CD4-positive, alpha-beta memory T cell (primary cell): ENCODE data around the gene MTR. TPM values are rescaled to one million over a fixed set of nuclear protein-coding genes. Genes with fewer than 3 reads are reported as not detected.

Experiments used
- CTCF ChIA-PET: fragments of 350-600 bp; sonication (Branson Sonifier 250); formaldehyde crosslinking; loops from one replicate; lab custom pipeline; 2021; ENCODE audit warnings: inconsistent platforms; ENCODE audit not compliant: partially characterized antibody; lab: Charles Lee
- POLR2A ChIA-PET: fragments of 350-600 bp; sonication (Branson Sonifier 250); formaldehyde crosslinking; loops from one replicate; lab custom pipeline; 2021; ENCODE audit not compliant: partially characterized antibody; lab: Charles Lee
- DNase-seq, 5 donors: peaks; one replicate each; pipeline versions ENCODE4 v3.0.0 to v3.0.0-alpha.2; 2020 to 2022; ENCODE audit warnings: mixed read lengths in 1 of 5
- H3K27ac ChIP-seq: one replicate; pipeline ENCODE4 v1.7.0; 2013; ENCODE audit warnings: low read depth, low read length
- H3K27me3 ChIP-seq: 2 replicates; pipeline ENCODE4 v1.7.0; 2013; ENCODE audit warnings: mild to moderate bottlenecking, low read length, moderate library complexity; ENCODE audit not compliant: insufficient read depth
- H3K36me3 ChIP-seq: 2 replicates; pipeline ENCODE4 v1.7.0; 2013; ENCODE audit warnings: mild to moderate bottlenecking, low read length, moderate library complexity; ENCODE audit not compliant: insufficient read depth
- H3K4me1 ChIP-seq: 2 replicates; pipeline ENCODE4 v1.7.0; 2013; ENCODE audit warnings: mild to moderate bottlenecking, low read length, moderate library complexity; ENCODE audit not compliant: insufficient read depth
- H3K4me3 ChIP-seq, 2 donors: one replicate each; pipeline ENCODE4 v1.7.0; 2013; ENCODE audit warnings: low read length in 2 of 2, mild to moderate bottlenecking in 1 of 2
- H3K9me3 ChIP-seq, 2 donors: one replicate each; pipeline ENCODE4 v1.7.0; 2013; ENCODE audit warnings: low read length in 2 of 2, control low read depth in 1 of 2; ENCODE audit not compliant: control insufficient read depth in 1 of 2
- H3K27ac Mint-ChIP-seq, 7 donors: one replicate each; pipeline ENCODE4 v1.8.0; 2020 to 2021; ENCODE audit warnings: mixed read lengths in 7 of 7, mild to moderate bottlenecking in 6 of 7, inconsistent platforms in 3 of 7, moderate library complexity in 3 of 7
- H3K27me3 Mint-ChIP-seq, 2 donors: one replicate each; pipeline ENCODE4 v1.8.0; 2020 to 2021; ENCODE audit warnings: mixed read lengths in 2 of 2
- H3K36me3 Mint-ChIP-seq, 2 donors: one replicate each; pipeline ENCODE4 v1.8.0; 2020 to 2021; ENCODE audit warnings: mixed read lengths in 2 of 2, inconsistent platforms in 1 of 2, mild to moderate bottlenecking in 1 of 2
- H3K4me1 Mint-ChIP-seq, 4 donors: one replicate each; pipeline ENCODE4 v1.8.0; 2020 to 2021; ENCODE audit warnings: mixed read lengths in 4 of 4, mild to moderate bottlenecking in 1 of 4
- H3K4me3 Mint-ChIP-seq, 8 donors: one replicate each; pipeline ENCODE4 v1.8.0; 2020 to 2021; ENCODE audit warnings: mixed read lengths in 8 of 8, mild to moderate bottlenecking in 7 of 8, moderate library complexity in 6 of 8, inconsistent platforms in 3 of 8
- H3K9me3 Mint-ChIP-seq, 8 donors: one replicate each; pipeline ENCODE4 v1.8.0; 2020 to 2021; ENCODE audit warnings: mixed read lengths in 8 of 8, mild to moderate bottlenecking in 5 of 8, inconsistent platforms in 3 of 8, moderate library complexity in 1 of 8
- intact Hi-C: fragments of 100-400 bp; cut with micrococcal nuclease; formaldehyde crosslinking; loops from one replicate; pipeline ENCODE4 v1.15.1; 2023
- polyA plus RNA-seq, 2 donors: library from polyadenylated mRNA; unstranded; fragments of 300-500 nt; fragmentation: Illumina TruSeq; gene quantifications; one replicate each; pipeline ENCODE4 v1.2.3, GENCODE V29; 2021
- total RNA-seq, 2 experiments: library from RNA; stranded (reverse); gene quantifications; one replicate each; pipeline ENCODE4 v1.2.3, GENCODE V29; 2021

MTR gene
- total and polyA plus RNA-seq, 4 experiments from 2014 or later, result 5.6 to 71.0 (median 45.5) TPM

GRCh38 chr1:236837115-236837514 is 42.0 kb downstream of the MTR start:
- intact Hi-C loops, result no loop called here
- no peaks in the 10 kb centered on the region for H3K9me3 Mint-ChIP-seq
- Histone ChIP-seq H3K4me1 (no peaks in the 10 kb centered on the region), H3K36me3 (peaks cover 72% of the 10 kb centered on the region), H3K27ac (no peak overlapping the region), H3K27me3 (no peaks in the 10 kb centered on the region), H3K9me3 (no peaks in the 10 kb centered on the region), H3K4me3 (no peak overlapping the region)
- ChIA-PET POLR2A (interaction anchor here (1.0 kb wide), 1 partner anchor 41 kb away, joined by 5 read pairs; the partner anchor contains the start of gene MTR), CTCF (no interaction called here)
- no peak overlapping the region for H3K4me3 Mint-ChIP-seq
- peaks cover 80 to 89% of the 10 kb centered on the region in 2 donors for H3K36me3 Mint-ChIP-seq
- H3K27ac Mint-ChIP-seq, result peak overlapping the region in 1 of 7 donors; percentile 10
- DNase-seq, result no peak
- no peaks in the 10 kb centered on the region for H3K27me3 Mint-ChIP-seq
- peaks cover 0 to 10% (median 6%) of the 10 kb centered on the region in 4 donors for H3K4me1 Mint-ChIP-seq

- peaks cover 0 to 10% (median 6%) of the 10 kb centered on the region in 4 donors for H3K4me1 Mint-ChIP-seq
- intact Hi-C loops, result no loop called here
- no peak overlapping the region for H3K27ac Mint-ChIP-seq
- Histone ChIP-seq H3K9me3 (no peaks in the 10 kb centered on the region), H3K27me3 (no peaks in the 10 kb centered on the region), H3K27ac (no peak overlapping the region), H3K4me3 (no peak overlapping the region), H3K4me1 (no peaks in the 10 kb centered on the region), H3K36me3 (peaks cover 68% of the 10 kb centered on the region)
- CTCF ChIA-PET, result no interaction called here
- no peaks in the 10 kb centered on the region for H3K27me3 Mint-ChIP-seq
- POLR2A ChIA-PET, result no interaction called here
- H3K4me3 Mint-ChIP-seq, result no peak overlapping the region
- DNase-seq, result no peak
- peaks cover 76 to 86% of the 10 kb centered on the region in 2 donors for H3K36me3 Mint-ChIP-seq
- H3K9me3 Mint-ChIP-seq, result no peaks in the 10 kb centered on the region
Measured at GRCh38 chr1:236837897-236838296, 42.8 kb downstream of the MTR start.

- Histone ChIP-seq H3K4me3 (no peak overlapping the region), H3K36me3 (peaks cover 53% of the 10 kb centered on the region), H3K27ac (no peak overlapping the region), H3K27me3 (no peaks in the 10 kb centered on the region), H3K9me3 (no peaks in the 10 kb centered on the region), H3K4me1 (no peaks in the 10 kb centered on the region)
- Mint-ChIP-seq H3K9me3 (no peaks in the 10 kb centered on the region), H3K27ac (no peak overlapping the region), H3K27me3 (no peaks in the 10 kb centered on the region), H3K36me3 (peaks cover 47 to 58% of the 10 kb centered on the region in 2 donors), H3K4me1 (peaks cover 0 to 2% (median 0%) of the 10 kb centered on the region in 4 donors), H3K4me3 (no peak overlapping the region)
- no peak for DNase-seq
- ChIA-PET CTCF (interaction anchor here (1.1 kb wide), 1 partner anchor 9 kb away, joined by 3 read pairs; no protein-coding TSS in a partner anchor), POLR2A (no interaction called here)
- intact Hi-C loops, result no loop called here
Measured at GRCh38 chr1:236841341-236841740, 46.2 kb downstream of the MTR start.

GRCh38 chr1:236844499-236845271 is 49.6 kb downstream of the MTR start:
- Mint-ChIP-seq H3K36me3 (peaks cover 40 to 55% of the 10 kb centered on the region in 2 donors), H3K4me1 (peaks cover 0 to 7% (median 4%) of the 10 kb centered on the region in 4 donors), H3K4me3 (no peak overlapping the region), H3K9me3 (no peaks in the 10 kb centered on the region), H3K27ac (no peak overlapping the region), H3K27me3 (no peaks in the 10 kb centered on the region)
- no peaks in the 10 kb centered on the region for H3K9me3 ChIP-seq
- H3K36me3 ChIP-seq, result peaks cover 27% of the 10 kb centered on the region
- H3K4me3 ChIP-seq, result no peak overlapping the region
- no peaks in the 10 kb centered on the region for H3K4me1 ChIP-seq
- ChIA-PET CTCF (no interaction called here), POLR2A (no interaction called here)
- intact Hi-C loops, result no loop called here
- H3K27me3 ChIP-seq, result no peaks in the 10 kb centered on the region
- DNase-seq, result no peak
- H3K27ac ChIP-seq, result no peak overlapping the region

GRCh38 chr1:236845830-236846229 is 50.7 kb downstream of the MTR start:
- H3K4me3 Mint-ChIP-seq, result no peak overlapping the region
- peaks cover 44 to 53% of the 10 kb centered on the region in 2 donors for H3K36me3 Mint-ChIP-seq
- no peak for DNase-seq
- H3K4me1 ChIP-seq, result no peaks in the 10 kb centered on the region
- H3K4me3 ChIP-seq, result no peak overlapping the region
- ChIA-PET POLR2A (no interaction called here), CTCF (no interaction called here)
- H3K36me3 ChIP-seq, result peaks cover 22% of the 10 kb centered on the region
- H3K9me3 ChIP-seq, result no peaks in the 10 kb centered on the region
- H3K27me3 ChIP-seq, result no peaks in the 10 kb centered on the region
- intact Hi-C loops, result no loop called here
- H3K27ac Mint-ChIP-seq, result no peak overlapping the region
- H3K27ac ChIP-seq, result no peak overlapping the region
- H3K4me1 Mint-ChIP-seq, result peaks cover 0 to 7% (median 4%) of the 10 kb centered on the region in 4 donors
- H3K27me3 Mint-ChIP-seq, result no peaks in the 10 kb centered on the region
- no peaks in the 10 kb centered on the region for H3K9me3 Mint-ChIP-seq

GRCh38 chr1:236848274-236848923 is 53.3 kb downstream of the MTR start:
- H3K27me3 Mint-ChIP-seq, result no peaks in the 10 kb centered on the region
- no peak for DNase-seq
- ChIA-PET CTCF (interaction anchor here (0.5 to 1.8 kb wide), 2 partner anchors 12 to 89 kb away, joined by 3 to 6 read pairs; no protein-coding TSS in a partner anchor), POLR2A (no interaction called here)
- peak overlapping the region in 2 of 7 donors; percentile 30 to 33 for H3K27ac Mint-ChIP-seq
- H3K4me3 ChIP-seq, result no peak overlapping the region
- no peak overlapping the region for H3K27ac ChIP-seq
- no peaks in the 10 kb centered on the region for H3K9me3 ChIP-seq
- H3K4me1 ChIP-seq, result no peaks in the 10 kb centered on the region
- peaks cover 38% of the 10 kb centered on the region for H3K36me3 ChIP-seq
- no peaks in the 10 kb centered on the region for H3K9me3 Mint-ChIP-seq
- H3K4me1 Mint-ChIP-seq, result peaks cover 0 to 7% (median 4%) of the 10 kb centered on the region in 4 donors
- H3K36me3 Mint-ChIP-seq, result peaks cover 47 to 61% of the 10 kb centered on the region in 2 donors
- no peaks in the 10 kb centered on the region for H3K27me3 ChIP-seq
- H3K4me3 Mint-ChIP-seq, result no peak overlapping the region
- intact Hi-C loops, result no loop called here
